ENCODE data around the gene GPRIN1.

DNA sequence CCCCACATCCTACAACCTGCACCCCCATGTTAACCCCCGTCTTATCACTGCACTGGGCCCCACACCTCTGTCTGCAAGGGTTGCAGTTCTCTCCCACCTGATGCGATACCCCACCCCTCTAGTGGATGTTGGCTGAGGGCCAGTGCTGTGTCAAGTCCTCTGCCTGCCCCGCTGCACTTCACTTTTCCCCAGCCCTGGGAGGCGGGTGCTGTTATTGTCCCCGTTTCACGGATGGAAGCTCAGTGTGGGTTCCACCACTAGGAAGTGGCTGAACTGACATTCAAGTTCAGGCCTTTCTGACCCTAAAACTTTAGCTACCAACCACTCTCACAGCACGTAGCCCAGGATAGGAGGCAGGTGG is 16.9 kb upstream of the GPRIN1 start:
- TF ChIP-seq, protein P1, sequence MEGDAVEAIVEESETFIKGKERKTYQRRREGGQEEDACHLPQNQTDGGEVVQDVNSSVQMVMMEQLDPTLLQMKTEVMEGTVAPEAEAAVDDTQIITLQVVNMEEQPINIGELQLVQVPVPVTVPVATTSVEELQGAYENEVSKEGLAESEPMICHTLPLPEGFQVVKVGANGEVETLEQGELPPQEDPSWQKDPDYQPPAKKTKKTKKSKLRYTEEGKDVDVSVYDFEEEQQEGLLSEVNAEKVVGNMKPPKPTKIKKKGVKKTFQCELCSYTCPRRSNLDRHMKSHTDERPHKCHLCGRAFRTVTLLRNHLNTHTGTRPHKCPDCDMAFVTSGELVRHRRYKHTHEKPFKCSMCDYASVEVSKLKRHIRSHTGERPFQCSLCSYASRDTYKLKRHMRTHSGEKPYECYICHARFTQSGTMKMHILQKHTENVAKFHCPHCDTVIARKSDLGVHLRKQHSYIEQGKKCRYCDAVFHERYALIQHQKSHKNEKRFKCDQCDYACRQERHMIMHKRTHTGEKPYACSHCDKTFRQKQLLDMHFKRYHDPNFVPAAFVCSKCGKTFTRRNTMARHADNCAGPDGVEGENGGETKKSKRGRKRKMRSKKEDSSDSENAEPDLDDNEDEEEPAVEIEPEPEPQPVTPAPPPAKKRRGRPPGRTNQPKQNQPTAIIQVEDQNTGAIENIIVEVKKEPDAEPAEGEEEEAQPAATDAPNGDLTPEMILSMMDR (IDR thresholded peaks at IDR 0.05) = no peak
- TF ChIP-seq ZNF121 (CRISPR knock-in tag; IDR thresholded peaks at IDR 0.05) (no peak), FOXK1 (CRISPR knock-in tag; IDR thresholded peaks at IDR 0.05) (no peak), USF1 (CRISPR knock-in tag; IDR thresholded peaks at IDR 0.05) (no peak), MAX (CRISPR knock-in tag; IDR thresholded peaks at IDR 0.05) (no peak), E2F5 (CRISPR knock-in tag; IDR thresholded peaks at IDR 0.05) (no peak), FOXJ3 (CRISPR knock-in tag; IDR thresholded peaks at IDR 0.05; ENCODE audit: borderline replicate concordance) (no peak), ZSCAN18 (CRISPR knock-in tag; IDR thresholded peaks at IDR 0.05) (no peak), NFYB (CRISPR knock-in tag; conservative IDR thresholded peaks at IDR 0.05; ENCODE audit: low read depth) (no peak), CREM (CRISPR knock-in tag; IDR thresholded peaks at IDR 0.05) (no peak), USF2 (CRISPR knock-in tag; IDR thresholded peaks at IDR 0.05) (no peak), KAT7 (CRISPR knock-in tag; IDR thresholded peaks at IDR 0.05; ENCODE audit: borderline replicate concordance) (no peak)
- TF ChIP-seq, protein P2, sequence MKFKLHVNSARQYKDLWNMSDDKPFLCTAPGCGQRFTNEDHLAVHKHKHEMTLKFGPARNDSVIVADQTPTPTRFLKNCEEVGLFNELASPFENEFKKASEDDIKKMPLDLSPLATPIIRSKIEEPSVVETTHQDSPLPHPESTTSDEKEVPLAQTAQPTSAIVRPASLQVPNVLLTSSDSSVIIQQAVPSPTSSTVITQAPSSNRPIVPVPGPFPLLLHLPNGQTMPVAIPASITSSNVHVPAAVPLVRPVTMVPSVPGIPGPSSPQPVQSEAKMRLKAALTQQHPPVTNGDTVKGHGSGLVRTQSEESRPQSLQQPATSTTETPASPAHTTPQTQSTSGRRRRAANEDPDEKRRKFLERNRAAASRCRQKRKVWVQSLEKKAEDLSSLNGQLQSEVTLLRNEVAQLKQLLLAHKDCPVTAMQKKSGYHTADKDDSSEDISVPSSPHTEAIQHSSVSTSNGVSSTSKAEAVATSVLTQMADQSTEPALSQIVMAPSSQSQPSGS (CRISPR knock-in tag; IDR thresholded peaks at IDR 0.05; ENCODE audit: borderline replicate concordance, low read depth) = no peak
- TF ChIP-seq, protein P3, sequence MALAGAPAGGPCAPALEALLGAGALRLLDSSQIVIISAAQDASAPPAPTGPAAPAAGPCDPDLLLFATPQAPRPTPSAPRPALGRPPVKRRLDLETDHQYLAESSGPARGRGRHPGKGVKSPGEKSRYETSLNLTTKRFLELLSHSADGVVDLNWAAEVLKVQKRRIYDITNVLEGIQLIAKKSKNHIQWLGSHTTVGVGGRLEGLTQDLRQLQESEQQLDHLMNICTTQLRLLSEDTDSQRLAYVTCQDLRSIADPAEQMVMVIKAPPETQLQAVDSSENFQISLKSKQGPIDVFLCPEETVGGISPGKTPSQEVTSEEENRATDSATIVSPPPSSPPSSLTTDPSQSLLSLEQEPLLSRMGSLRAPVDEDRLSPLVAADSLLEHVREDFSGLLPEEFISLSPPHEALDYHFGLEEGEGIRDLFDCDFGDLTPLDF (CRISPR knock-in tag; IDR thresholded peaks at IDR 0.05) = no peak

All from WTC11 (cell line).